Natural killer cell (primary cell): Measurements from ENCODE around the gene BRIX1. TPM values are rescaled to one million over a fixed set of nuclear protein-coding genes. Genes with fewer than 3 reads are reported as not detected.
"Not testable (repeated sequence)": the region's sequence is repeated elsewhere in the genome, so short reads cannot be mapped to it uniquely, and the experiment has no call there.

Experiments used
- ATAC-seq, 3 donors: fragments of 150-1000 bp in 2 of 3; fragments of 200-7000 bp in 1 of 3; cut with Tn5 transposase; 1 replicate in 1 of 3; 2 replicates in 2 of 3; pipeline ENCODE4 v1.10.0; 2021; ENCODE audit warnings: mild to moderate bottlenecking in 2 of 3, moderate library complexity in 2 of 3
- DNase-seq, 2 donors: peaks; one replicate each; pipeline versions ENCODE4 v3.0.0 to v3.0.0-alpha.2; 2013 to 2021; ENCODE audit warnings: mixed read lengths in 1 of 2
- H3K27ac ChIP-seq: one replicate; pipeline ENCODE4 v1.5.1; 2013; ENCODE audit warnings: mild to moderate bottlenecking, low read length
- H3K27me3 ChIP-seq: one replicate; pipeline ENCODE4 v1.6.1; 2013; ENCODE audit warnings: low read length; ENCODE audit not compliant: control insufficient read depth, insufficient read depth
- H3K36me3 ChIP-seq: one replicate; pipeline ENCODE4 v1.6.1; 2013; ENCODE audit warnings: low read length; ENCODE audit not compliant: control insufficient read depth, insufficient read depth
- H3K4me1 ChIP-seq: one replicate; pipeline ENCODE4 v1.6.1; 2013; ENCODE audit warnings: low read length; ENCODE audit not compliant: control insufficient read depth, insufficient read depth
- H3K4me3 ChIP-seq: one replicate; pipeline ENCODE4 v1.5.1; 2013; ENCODE audit warnings: low read length
- H3K9me3 ChIP-seq: one replicate; pipeline ENCODE4 v1.6.1; 2013; ENCODE audit warnings: low read length; ENCODE audit not compliant: control insufficient read depth, insufficient read depth
- H3K27ac Mint-ChIP-seq, 2 donors: one replicate each; pipeline ENCODE4 v1.8.0; 2022; ENCODE audit warnings: mild to moderate bottlenecking in 2 of 2, mixed read lengths in 2 of 2, moderate library complexity in 1 of 2
- H3K27me3 Mint-ChIP-seq, 2 donors: one replicate each; pipeline ENCODE4 v1.8.0; 2022; ENCODE audit warnings: low read depth in 2 of 2, mixed read lengths in 2 of 2
- H3K36me3 Mint-ChIP-seq: one replicate; pipeline ENCODE4 v1.8.0; 2022; ENCODE audit warnings: mixed read lengths
- H3K4me1 Mint-ChIP-seq, 2 donors: one replicate each; pipeline ENCODE4 v1.8.0; 2022; ENCODE audit warnings: mixed read lengths in 2 of 2
- H3K4me3 Mint-ChIP-seq: one replicate; pipeline ENCODE4 v1.8.0; 2022; ENCODE audit warnings: mild to moderate bottlenecking, moderate library complexity, mixed read lengths
- H3K9me3 Mint-ChIP-seq, 2 donors: one replicate each; pipeline ENCODE4 v1.8.0; 2022; ENCODE audit warnings: mixed read lengths in 2 of 2
- CTCF ChIP-seq: fragments of 200-600 bp; IDR thresholded peaks from one replicate; pipeline ENCODE4 v1.8.0; 2022; ENCODE audit warnings: antibody characterized with exemption
- WGBS: methylation state at CpG from one replicate; pipeline ENCODE4 v1.1.7; 2013; ENCODE audit warnings: missing lambda C conversion rate; ENCODE audit not compliant: insufficient coverage; 5-methylcytosine and 5-hydroxymethylcytosine counted together
- intact Hi-C: fragments of 100-400 bp; cut with micrococcal nuclease; formaldehyde crosslinking; loops from one replicate; pipeline ENCODE4 v1.14.2; 2022
- total RNA-seq, 4 donors: library from RNA; stranded (reverse); fragments of 120-200 nt in 1 of 4; gene quantifications; one replicate each; pipeline versions ENCODE4 v1.2.3 to v1.2.4, GENCODE V29; 2013 to 2022

The BRIX1 gene
- total RNA-seq, 3 donors from 2014 or later (not counting 1 experiment from before 2014, with no cell fraction given), result 18.0 to 30.9 (median 30.6) TPM

DNA sequence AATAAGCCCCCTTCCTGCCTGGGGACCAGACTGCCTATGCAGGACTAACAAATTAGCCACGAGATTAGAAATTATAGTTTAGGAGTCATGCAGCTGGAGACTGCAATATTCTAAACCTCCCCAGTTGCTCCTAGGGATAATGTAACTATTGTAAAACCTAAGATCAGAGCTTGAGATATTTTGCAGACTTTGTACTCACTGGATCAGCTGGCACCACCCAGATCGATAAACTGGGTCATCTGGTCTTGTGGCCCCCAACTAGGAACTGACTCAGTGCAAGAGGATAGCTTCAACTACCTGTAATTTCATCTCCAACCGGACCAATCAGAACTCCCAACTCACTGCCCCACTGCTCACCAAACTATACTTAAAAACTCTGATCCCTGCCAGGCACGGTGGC lies 52.0 kb downstream of the BRIX1 start:
- no peaks in the 10 kb centered on the region for H3K4me1 Mint-ChIP-seq
- DNase-seq (no peak), ATAC-seq (no peak)
- Histone ChIP-seq H3K27ac (no peak overlapping the region), H3K9me3 (no peaks in the 10 kb centered on the region), H3K4me1 (no peaks in the 10 kb centered on the region), H3K27me3 (no peaks in the 10 kb centered on the region), H3K36me3 (no peaks in the 10 kb centered on the region), H3K4me3 (no peak overlapping the region)
- WGBS, result 99% methylated on average over 3 of the region's 4 CpGs
- no peak overlapping the region for H3K27ac Mint-ChIP-seq
- H3K27me3 Mint-ChIP-seq, result no peaks in the 10 kb centered on the region
- H3K36me3 Mint-ChIP-seq, result peaks cover 13% of the 10 kb centered on the region
- TF ChIP-seq CTCF, result no peak
- no peak overlapping the region for H3K4me3 Mint-ChIP-seq
- intact Hi-C loops, result no loop called here
- H3K9me3 Mint-ChIP-seq, result peaks cover 0 to 13% of the 10 kb centered on the region in 2 donors

GRCh38 chr5:34968258-34968657 lies 52.7 kb downstream of the BRIX1 start:
- Histone ChIP-seq H3K27me3 (no peaks in the 10 kb centered on the region), H3K4me1 (no peaks in the 10 kb centered on the region), H3K4me3 (no peak overlapping the region), H3K36me3 (no peaks in the 10 kb centered on the region), H3K9me3 (no peaks in the 10 kb centered on the region), H3K27ac (no peak overlapping the region)
- peaks cover 0 to 13% of the 10 kb centered on the region in 2 donors for H3K9me3 Mint-ChIP-seq
- H3K27me3 Mint-ChIP-seq, result no peaks in the 10 kb centered on the region
- intact Hi-C loops, result no loop called here
- H3K4me1 Mint-ChIP-seq, result no peaks in the 10 kb centered on the region
- H3K27ac Mint-ChIP-seq, result no peak overlapping the region
- no peak for DNase-seq
- no peak overlapping the region for H3K4me3 Mint-ChIP-seq
- no peak for ATAC-seq
- H3K36me3 Mint-ChIP-seq, result peaks cover 13% of the 10 kb centered on the region
- no peak for TF ChIP-seq CTCF
- WGBS, result 100% methylated on average over 2 of the region's 2 CpGs

DNA sequence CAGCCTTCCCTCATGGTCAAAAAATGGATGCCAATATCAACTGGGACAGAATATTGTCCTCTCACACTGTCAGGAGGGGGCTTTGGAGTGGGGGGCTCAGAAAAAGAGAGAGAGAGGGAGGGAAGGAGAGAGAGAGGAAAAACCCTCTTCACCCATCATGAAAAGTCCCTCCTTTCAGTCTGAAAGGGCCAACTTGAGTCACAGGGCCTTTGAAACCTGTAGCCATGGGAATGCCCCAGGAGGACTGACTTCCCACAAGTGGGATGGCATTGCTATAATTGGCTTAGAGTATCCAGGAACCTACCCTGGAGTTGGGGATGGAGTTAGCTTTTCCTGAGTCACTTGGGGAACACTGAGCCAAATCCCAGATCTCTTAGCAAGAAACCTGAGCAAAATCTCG lies 55.0 kb downstream of the BRIX1 start:
- Mint-ChIP-seq H3K27me3 (peaks cover 0 to 3% of the 10 kb centered on the region in 2 donors), H3K4me3 (no peak overlapping the region), H3K27ac (no peak overlapping the region), H3K9me3 (peaks cover 0 to 13% of the 10 kb centered on the region in 2 donors), H3K4me1 (no peaks in the 10 kb centered on the region), H3K36me3 (peaks cover 13% of the 10 kb centered on the region)
- DNase-seq (no peak), ATAC-seq (no peak)
- Histone ChIP-seq H3K36me3 (no peaks in the 10 kb centered on the region), H3K4me3 (no peak overlapping the region), H3K9me3 (no peaks in the 10 kb centered on the region), H3K27ac (no peak overlapping the region), H3K4me1 (no peaks in the 10 kb centered on the region), H3K27me3 (no peaks in the 10 kb centered on the region)
- WGBS, result 100% methylated on average over 1 of the region's 1 CpG
- intact Hi-C loops, result no loop called here
- no peak for TF ChIP-seq CTCF

DNA sequence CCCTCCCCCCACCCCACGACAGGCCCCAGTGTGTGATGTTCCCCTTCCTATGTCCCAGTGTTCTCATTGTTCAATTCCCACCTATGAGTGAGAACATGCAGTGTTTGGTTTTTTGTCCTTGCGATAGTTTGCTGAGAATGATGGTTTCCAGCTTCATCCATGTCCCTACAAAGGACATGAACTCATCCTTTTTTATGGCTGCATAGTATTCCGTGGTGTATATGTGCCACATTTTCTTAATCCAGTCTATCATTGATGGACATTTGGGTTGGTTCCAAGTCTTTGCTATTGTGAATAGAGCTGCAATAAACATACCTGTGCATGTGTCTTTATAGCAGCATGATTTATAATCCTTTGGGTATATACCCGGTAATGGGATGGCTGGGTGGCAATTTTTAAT lies 56.1 kb downstream of the BRIX1 start:
- H3K9me3 ChIP-seq, H3K4me1 Mint-ChIP-seq, H3K27me3 Mint-ChIP-seq, ATAC-seq, H3K36me3 Mint-ChIP-seq, H3K4me3 ChIP-seq, H3K27ac Mint-ChIP-seq, H3K36me3 ChIP-seq, H3K4me1 ChIP-seq, H3K27me3 ChIP-seq, H3K9me3 Mint-ChIP-seq, H3K27ac ChIP-seq, H3K4me3 Mint-ChIP-seq, DNase-seq, intact Hi-C loops: not testable (repeated sequence)
- no CpG with 5 or more reads among the region's 4 CpGs for WGBS

Other genes with a start within 250 kb of the BRIX1 start
- gene TTC23L, start 76.5 kb upstream of the BRIX1 start, total RNA-seq, result under 1 TPM in 1 of 3 donors, not detected in 2; 0.48 TPM
- gene RAD1, start 207 bp upstream of the BRIX1 start, total RNA-seq, result 10 to 100 TPM; 24.3 to 30.9 (median 29.7) TPM
- 10 to 100 TPM; 46.8 to 57.9 (median 56.1) TPM for gene DNAJC21, start 13.8 kb downstream of the BRIX1 start, total RNA-seq
- not detected for gene AGXT2, start 132.2 kb downstream of the BRIX1 start, total RNA-seq